GM13976 (cell line): Measurements from ENCODE around the gene LINC01488.

Experiments
- DNase-seq: peaks from one replicate; pipeline ENCODE4 v3.0.0; 2012; ENCODE audit warnings: low spot score
- CTCF ChIP-seq: IDR thresholded peaks from 2 replicates; pipeline ENCODE4 v1.5.1; 2012; ENCODE audit warnings: borderline replicate concordance, mild to moderate bottlenecking; ENCODE audit not compliant: insufficient read depth; ENCODE audit errors: extremely low read depth, missing control alignments, control extremely low read depth
- in situ Hi-C: fragments of 300-500 bp; cut with MboI; formaldehyde crosslinking; loops from one replicate; pipeline ENCODE4 v1.12.0; 2022; ENCODE audit warnings: low sequenced_read_pairs, mixed read lengths, inconsistent platforms; ENCODE audit not compliant: unreplicated experiment

The LINC01488 gene

GRCh38 chr11:69471729-69472540 is 9.5 kb upstream of the LINC01488 start:
- in situ Hi-C loops, result no loop called here
- no peak for TF ChIP-seq CTCF
- DNase-seq, result no peak

GRCh38 chr11:69472541-69473275 is 8.8 kb upstream of the LINC01488 start:
- DNase-seq, result no peak
- in situ Hi-C loops, result no loop called here
- TF ChIP-seq CTCF, result no peak

GRCh38 chr11:69473276-69473845 is 8.1 kb upstream of the LINC01488 start:
- TF ChIP-seq CTCF, result no peak
- DNase-seq, result no peak
- in situ Hi-C loops, result no loop called here

- in situ Hi-C loops, result no loop called here
- DNase-seq, result no peak
- TF ChIP-seq CTCF, result no peak
Observed at GRCh38 chr11:69474736-69475135, 6.7 kb upstream of the LINC01488 start.

- in situ Hi-C loops, result no loop called here
- no peak for DNase-seq
- no peak for TF ChIP-seq CTCF
Observed at GRCh38 chr11:69475141-69475865, 6.2 kb upstream of the LINC01488 start.

- no peak for DNase-seq
- TF ChIP-seq CTCF, result no peak
- in situ Hi-C loops, result no loop called here
Observed at GRCh38 chr11:69475866-69476471, 5.5 kb upstream of the LINC01488 start.
